Astrocyte of the spinal cord (primary cell): Measurements from ENCODE around the gene OR1N2.
"Not testable (repeated sequence)": the region's sequence is repeated elsewhere in the genome, so short reads cannot be mapped to it uniquely, and the experiment has no call there.

Experiments used
- DNase-seq: peaks from one replicate; pipeline ENCODE4 v3.0.0; 2011; ENCODE audit warnings: low read depth, low spot score
- H3K4me3 ChIP-seq: 2 replicates; pipeline ENCODE4 v1.5.1; 2011; ENCODE audit warnings: low read depth, mild to moderate bottlenecking, low read length, moderate library complexity
- in situ Hi-C: cut with HindIII; loops from 2 replicates; pipeline ENCODE4 v1.10.0; 2017; ENCODE audit warnings: low sequenced_read_pairs
- TF ChIP-seq, protein P1 (sequence below): IDR thresholded peaks from 2 replicates; pipeline ENCODE4 v1.5.1; 2012; ENCODE audit warnings: low read depth, mild to moderate bottlenecking, low read length, inconsistent platforms

The OR1N2 gene

DNA sequence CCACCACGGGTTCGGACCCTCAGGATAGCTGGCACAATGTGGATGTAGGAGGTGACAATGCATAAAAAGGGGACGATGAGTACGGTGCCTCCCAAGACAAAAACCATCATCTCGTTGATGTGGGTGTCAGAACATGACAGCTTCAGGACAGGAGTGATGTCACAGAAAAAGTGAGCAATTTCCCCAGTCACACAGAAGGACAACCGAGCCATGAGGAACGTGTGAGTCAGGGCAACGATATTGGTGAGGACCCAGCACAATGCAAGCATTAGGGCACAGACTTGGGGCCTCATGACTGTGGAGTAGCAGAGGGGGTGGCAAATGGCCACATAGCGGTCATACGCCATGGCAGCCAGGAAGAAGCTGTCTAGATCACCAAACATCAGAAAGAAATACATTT, 26.3 kb upstream of the OR1N2 start:
- TF ChIP-seq, protein P1, sequence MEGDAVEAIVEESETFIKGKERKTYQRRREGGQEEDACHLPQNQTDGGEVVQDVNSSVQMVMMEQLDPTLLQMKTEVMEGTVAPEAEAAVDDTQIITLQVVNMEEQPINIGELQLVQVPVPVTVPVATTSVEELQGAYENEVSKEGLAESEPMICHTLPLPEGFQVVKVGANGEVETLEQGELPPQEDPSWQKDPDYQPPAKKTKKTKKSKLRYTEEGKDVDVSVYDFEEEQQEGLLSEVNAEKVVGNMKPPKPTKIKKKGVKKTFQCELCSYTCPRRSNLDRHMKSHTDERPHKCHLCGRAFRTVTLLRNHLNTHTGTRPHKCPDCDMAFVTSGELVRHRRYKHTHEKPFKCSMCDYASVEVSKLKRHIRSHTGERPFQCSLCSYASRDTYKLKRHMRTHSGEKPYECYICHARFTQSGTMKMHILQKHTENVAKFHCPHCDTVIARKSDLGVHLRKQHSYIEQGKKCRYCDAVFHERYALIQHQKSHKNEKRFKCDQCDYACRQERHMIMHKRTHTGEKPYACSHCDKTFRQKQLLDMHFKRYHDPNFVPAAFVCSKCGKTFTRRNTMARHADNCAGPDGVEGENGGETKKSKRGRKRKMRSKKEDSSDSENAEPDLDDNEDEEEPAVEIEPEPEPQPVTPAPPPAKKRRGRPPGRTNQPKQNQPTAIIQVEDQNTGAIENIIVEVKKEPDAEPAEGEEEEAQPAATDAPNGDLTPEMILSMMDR: no peak
- in situ Hi-C loops: no loop called here
- no peak for DNase-seq
- H3K4me3 ChIP-seq: no peak overlapping the region

DNA sequence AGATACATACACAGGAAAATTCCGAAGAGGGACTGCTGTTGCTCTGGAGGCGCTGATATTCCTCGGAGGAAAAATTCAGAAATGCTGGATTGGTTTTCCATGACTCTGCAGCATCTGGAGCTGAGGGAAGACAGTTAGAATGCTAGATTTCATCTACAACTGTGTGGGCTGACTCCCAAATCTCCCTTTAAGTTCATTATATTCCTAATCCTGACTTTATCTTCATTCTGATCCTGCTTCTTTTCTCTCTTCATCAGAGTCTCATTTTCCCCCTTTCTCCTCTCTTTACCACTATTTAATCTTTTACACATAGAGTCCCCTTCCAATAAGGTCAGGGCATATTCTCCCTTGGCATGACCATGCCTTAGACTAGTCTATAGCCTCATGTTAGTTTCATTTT, 25.7 kb upstream of the OR1N2 start, which contains the start of gene OR1N1:
TSS of gene OR1N1 (minus strand) at position 101 of the 400 bp plus-strand sequence. CDS start at position 101, 0 bp downstream.
- TF ChIP-seq, protein P1: no peak
- in situ Hi-C loops: no loop called here
- H3K4me3 ChIP-seq: no peak within 1 kb of the TSS
- DNase-seq: no peak

DNA sequence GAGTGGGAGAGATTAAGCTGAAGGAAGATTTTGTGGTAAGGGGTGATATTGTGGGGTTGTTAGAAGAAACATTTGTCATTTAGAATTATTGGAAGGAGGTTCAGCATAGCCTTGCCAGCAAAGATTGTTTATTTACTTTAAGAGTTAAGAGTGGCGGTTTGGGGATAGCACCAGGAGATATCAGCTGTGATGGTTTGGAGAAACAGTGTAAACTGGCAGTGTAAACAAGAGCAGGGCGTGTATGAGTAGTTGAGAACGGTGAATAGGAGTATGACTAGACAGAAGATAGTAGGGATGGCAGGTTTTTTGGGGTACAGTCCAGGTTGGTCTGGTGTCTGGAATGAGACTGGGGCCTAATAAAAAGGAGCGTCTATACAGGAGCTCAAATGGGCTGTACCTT, 21.8 kb upstream of the OR1N2 start:
- H3K4me3 ChIP-seq, in situ Hi-C loops, DNase-seq: not testable (repeated sequence)

DNA sequence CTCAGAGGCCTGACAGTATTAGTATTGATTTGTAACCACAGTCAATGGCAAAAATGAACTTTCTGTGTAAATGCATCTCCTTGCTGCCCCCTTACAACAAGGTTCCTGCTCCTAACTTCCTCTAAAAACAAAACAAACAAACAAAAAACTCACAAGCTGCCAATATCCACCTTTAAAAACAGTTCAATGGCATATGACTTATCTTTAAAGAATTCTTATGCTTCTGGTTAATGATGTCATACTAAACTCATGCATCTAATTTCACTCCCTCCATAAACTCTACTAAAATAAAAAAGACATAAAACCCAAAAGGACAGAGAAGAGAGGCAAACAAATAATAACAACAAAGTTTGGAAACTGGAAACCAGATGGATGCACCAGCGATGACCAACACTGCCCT, 16.8 kb upstream of the OR1N2 start:
- no peak for DNase-seq
- TF ChIP-seq, protein P1: no peak
- H3K4me3 ChIP-seq: no peak overlapping the region
- in situ Hi-C loops: no loop called here

DNA sequence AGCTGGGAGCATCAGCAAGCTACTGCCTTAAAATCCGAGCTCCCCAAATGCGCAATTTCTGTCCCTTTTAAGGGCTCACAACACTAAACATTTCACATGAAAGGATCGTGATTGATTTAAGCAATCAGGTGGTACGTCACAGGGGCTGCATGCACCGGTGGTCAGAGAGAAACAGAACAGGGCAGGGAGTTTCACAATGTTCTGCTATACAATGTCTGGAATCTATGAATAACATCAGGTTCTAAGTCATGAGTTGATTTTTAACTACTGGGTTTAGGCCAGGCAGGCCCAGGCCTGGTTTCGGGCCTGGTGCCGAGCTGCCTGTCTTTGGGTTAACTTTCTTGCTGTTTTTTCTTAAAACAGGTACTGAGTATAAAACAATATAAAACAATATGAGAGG, 15.8 kb upstream of the OR1N2 start:
- DNase-seq, H3K4me3 ChIP-seq, in situ Hi-C loops: not testable (repeated sequence)

DNA sequence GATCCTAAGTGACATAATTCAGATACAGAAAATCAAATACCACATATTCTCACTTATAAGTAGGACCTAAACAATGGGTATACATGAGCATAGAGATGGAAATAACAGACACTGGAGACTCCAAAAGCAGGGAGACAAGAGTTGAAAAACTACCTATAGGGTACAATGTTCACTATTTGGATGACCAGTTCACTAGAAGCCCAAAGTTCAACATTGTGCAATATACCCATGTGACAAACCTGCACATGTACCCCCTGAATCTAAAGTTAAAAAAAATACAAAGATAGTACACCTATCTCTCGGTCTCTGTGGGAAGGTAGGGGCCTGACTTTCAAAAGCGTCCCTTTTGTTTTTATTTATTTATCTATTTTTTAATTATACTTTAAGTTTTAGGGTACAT, 14.2 kb upstream of the OR1N2 start:
- H3K4me3 ChIP-seq: no peak overlapping the region
- TF ChIP-seq, protein P1: no peak
- in situ Hi-C loops: no loop called here
- DNase-seq: no peak

DNA sequence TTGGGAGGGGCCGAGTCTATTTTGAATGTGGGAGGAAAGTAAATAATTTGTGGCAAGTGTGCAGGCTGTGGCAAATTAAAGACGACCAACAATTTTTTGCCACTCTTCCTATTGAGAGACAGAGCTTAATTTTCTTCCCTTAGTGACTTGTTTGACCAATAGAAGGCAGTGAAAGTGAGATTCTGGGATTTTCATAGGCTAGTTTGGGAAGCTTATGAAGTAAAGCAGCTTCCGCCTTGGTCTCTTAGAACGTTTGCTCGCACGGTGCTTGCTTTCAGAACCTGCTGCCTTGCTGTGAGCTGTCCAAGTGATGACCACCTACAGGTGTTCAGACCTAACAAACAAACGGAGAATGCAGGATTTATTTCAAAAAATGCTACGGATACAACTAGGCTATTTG, 6.7 kb upstream of the OR1N2 start:
- in situ Hi-C loops: no loop called here
- no peak for DNase-seq
- no peak overlapping the region for H3K4me3 ChIP-seq
- TF ChIP-seq, protein P1: no peak

DNA sequence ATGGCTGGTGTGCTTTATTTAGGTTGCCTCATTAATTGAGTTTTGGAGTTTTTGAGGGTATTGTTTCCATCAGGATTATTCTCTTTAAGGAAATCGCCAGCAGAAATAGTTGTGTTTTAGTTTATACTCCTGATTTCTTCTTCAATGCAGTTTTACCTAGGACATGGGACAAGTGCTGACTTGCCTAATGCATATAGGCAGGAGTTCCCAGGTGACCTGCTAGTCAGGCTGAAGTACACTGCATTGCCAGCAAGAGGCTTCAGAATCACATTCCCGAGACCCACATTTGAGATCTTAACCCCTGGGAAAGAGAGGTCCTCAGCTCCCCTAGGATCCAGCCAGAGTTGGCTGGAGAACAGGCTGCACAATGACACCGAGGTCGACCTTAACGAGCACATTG, 1.5 kb upstream of the OR1N2 start:
- TF ChIP-seq, protein P1: no peak
- in situ Hi-C loops: no loop called here
- DNase-seq: no peak
- no peak overlapping the region for H3K4me3 ChIP-seq
